Trophoblast cell (in vitro differentiated cells and primary cell): ENCODE data around the gene CCK.
A peak's percentile ranks its signal among the peaks of the same experiment; 100 is the strongest.

Experiments used
- DNase-seq, 2 donors: peaks; one replicate each; pipeline ENCODE4 v3.0.0-alpha.2; 2016
- H2AFZ ChIP-seq: 2 replicates; pipeline ENCODE4 v1.6.1; 2013; ENCODE audit warnings: low read length, moderate library complexity, mild to moderate bottlenecking; ENCODE audit not compliant: insufficient read depth, poor library complexity
- H2AK5ac ChIP-seq: 2 replicates; pipeline ENCODE4 v1.6.1; 2013; ENCODE audit warnings: mild to moderate bottlenecking, low read length
- H2BK120ac ChIP-seq: 2 replicates; pipeline ENCODE4 v1.6.1; 2013; ENCODE audit warnings: low read length, mild to moderate bottlenecking, moderate library complexity; ENCODE audit not compliant: insufficient read depth, poor library complexity
- H2BK12ac ChIP-seq: 2 replicates; pipeline ENCODE4 v1.6.1; 2013; ENCODE audit warnings: mild to moderate bottlenecking, low read length, moderate library complexity
- H2BK5ac ChIP-seq: 2 replicates; pipeline ENCODE4 v1.6.1; 2013; ENCODE audit warnings: low read length, low read depth, moderate library complexity, mild to moderate bottlenecking; ENCODE audit not compliant: poor library complexity
- H3K14ac ChIP-seq: 2 replicates; pipeline ENCODE4 v1.6.1; 2013; ENCODE audit warnings: mild to moderate bottlenecking, low read length
- H3K18ac ChIP-seq: 2 replicates; pipeline ENCODE4 v1.6.1; 2013; ENCODE audit warnings: mild to moderate bottlenecking, low read length
- H3K23ac ChIP-seq: 2 replicates; pipeline ENCODE4 v1.6.1; 2013; ENCODE audit warnings: low read length
- H3K27ac ChIP-seq: 2 replicates; pipeline ENCODE4 v1.5.1; 2013; ENCODE audit warnings: low read depth, mild to moderate bottlenecking, inconsistent platforms, low read length, moderate library complexity
- H3K27me3 ChIP-seq: 2 replicates; pipeline ENCODE4 v1.6.1; 2013; ENCODE audit warnings: inconsistent platforms, mild to moderate bottlenecking, low read length, moderate library complexity; ENCODE audit not compliant: insufficient read depth
- H3K36me3 ChIP-seq, 2 experiments: 1 replicate in 1 of 2; 2 replicates in 1 of 2; pipeline ENCODE4 v1.6.1; 2013; ENCODE audit warnings: low read length in 2 of 2, mild to moderate bottlenecking in 2 of 2, moderate library complexity in 1 of 2; ENCODE audit not compliant: insufficient read depth in 2 of 2, control insufficient read depth in 1 of 2
- H3K4ac ChIP-seq: 2 replicates; pipeline ENCODE4 v1.6.1; 2013; ENCODE audit warnings: low read depth, mild to moderate bottlenecking, low read length, moderate library complexity
- H3K4me1 ChIP-seq, 2 experiments: 1 replicate in 1 of 2; 2 replicates in 1 of 2; pipeline ENCODE4 v1.6.1; 2013; ENCODE audit warnings: low read length in 2 of 2, mild to moderate bottlenecking in 2 of 2, moderate library complexity in 1 of 2; ENCODE audit not compliant: insufficient read depth in 2 of 2, control insufficient read depth in 1 of 2
- H3K4me2 ChIP-seq: 2 replicates; pipeline ENCODE4 v1.6.1; 2013; ENCODE audit warnings: inconsistent platforms, mild to moderate bottlenecking, low read length, moderate library complexity
- H3K4me3 ChIP-seq: 2 replicates; pipeline ENCODE4 v1.5.1; 2013; ENCODE audit warnings: mild to moderate bottlenecking, low read depth, low read length, inconsistent platforms
- H3K79me1 ChIP-seq: one replicate; pipeline ENCODE4 v1.6.1; 2013; ENCODE audit warnings: low read length
- H3K79me2 ChIP-seq: 2 replicates; pipeline ENCODE4 v1.6.1; 2013; ENCODE audit warnings: low read length, mild to moderate bottlenecking; ENCODE audit not compliant: control insufficient read depth, insufficient read depth, poor library complexity
- H3K9ac ChIP-seq: 2 replicates; pipeline ENCODE4 v1.6.1; 2013; ENCODE audit warnings: mild to moderate bottlenecking, low read length
- H3K9me3 ChIP-seq: 2 replicates; pipeline ENCODE4 v1.6.1; 2013; ENCODE audit warnings: low read depth, mild to moderate bottlenecking, control low read depth, inconsistent platforms, low read length; ENCODE audit not compliant: insufficient read depth
- H4K12ac ChIP-seq: 2 replicates; pipeline ENCODE4 v1.6.1; 2013; ENCODE audit warnings: low read depth, mild to moderate bottlenecking, low read length, moderate library complexity
- H4K8ac ChIP-seq: 2 replicates; pipeline ENCODE4 v1.6.1; 2013; ENCODE audit warnings: low read depth, mild to moderate bottlenecking, low read length, moderate library complexity
- H4K91ac ChIP-seq: one replicate; pipeline ENCODE4 v1.6.1; 2013; ENCODE audit warnings: low read depth, mild to moderate bottlenecking, low read length, moderate library complexity
- WGBS: extraction: QIAGEN DNeasy Blood & Tissue Kit; methylation state at CpG from one replicate; pipeline ENCODE4 v1.1.7; 2013; ENCODE audit warnings: missing lambda C conversion rate; ENCODE audit not compliant: insufficient read length, insufficient coverage; ENCODE audit errors: extremely low coverage; 5-methylcytosine and 5-hydroxymethylcytosine counted together

The CCK gene

GRCh38 chr3:42236611-42237010 lies 29.4 kb downstream of the CCK start:
- H3K79me2 ChIP-seq = no peaks in the 10 kb centered on the region
- no peak overlapping the region for H2BK120ac ChIP-seq
- no peak overlapping the region for H4K91ac ChIP-seq
- H2BK12ac ChIP-seq = no peak overlapping the region
- no peak overlapping the region for H3K9ac ChIP-seq
- no peak overlapping the region for H2BK5ac ChIP-seq
- no peak overlapping the region for H2AFZ ChIP-seq
- H3K36me3 ChIP-seq = no peaks in the 10 kb centered on the region
- no peak overlapping the region for H3K23ac ChIP-seq
- H3K79me1 ChIP-seq = no peaks in the 10 kb centered on the region
- H3K4me3 ChIP-seq = no peak overlapping the region
- H3K4me1 ChIP-seq = no peaks in the 10 kb centered on the region
- H3K4ac ChIP-seq = no peak overlapping the region
- WGBS = no CpG with 5 or more reads among the region's 2 CpGs
- H4K8ac ChIP-seq = no peak overlapping the region
- H3K27me3 ChIP-seq = no peaks in the 10 kb centered on the region
- peaks cover 2% of the 10 kb centered on the region for H3K9me3 ChIP-seq
- H3K18ac ChIP-seq = no peak overlapping the region
- H3K27ac ChIP-seq = no peak overlapping the region
- no peak overlapping the region for H3K4me2 ChIP-seq
- DNase-seq = no peak
- H3K14ac ChIP-seq = no peak overlapping the region
- H4K12ac ChIP-seq = no peak overlapping the region
- no peak overlapping the region for H2AK5ac ChIP-seq

DNA sequence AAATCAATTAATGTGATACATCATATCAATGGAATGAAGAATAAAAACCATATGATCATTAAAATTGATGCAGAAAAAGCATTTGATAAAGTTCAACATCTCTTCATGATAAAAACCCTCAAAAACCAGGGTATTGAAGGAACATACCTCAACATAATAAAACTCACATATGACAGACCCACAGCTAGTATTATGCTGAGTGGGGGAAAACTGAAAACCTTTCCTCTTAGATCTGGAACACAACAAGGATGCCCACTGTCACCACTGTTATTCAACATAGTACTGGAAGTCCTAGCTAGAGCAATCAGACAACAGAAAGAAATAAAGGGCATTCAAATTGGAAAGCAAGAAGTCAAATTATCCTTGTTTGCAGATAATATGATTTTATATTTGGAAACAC lies 30.5 kb downstream of the CCK start:
- H2BK120ac ChIP-seq = no peak overlapping the region
- H3K4me3 ChIP-seq = no peak overlapping the region
- H4K8ac ChIP-seq = no peak overlapping the region
- H3K36me3 ChIP-seq = no peaks in the 10 kb centered on the region
- no peak overlapping the region for H3K4me2 ChIP-seq
- no peaks in the 10 kb centered on the region for H3K79me2 ChIP-seq
- no peak overlapping the region for H4K91ac ChIP-seq
- H2AK5ac ChIP-seq = no peak overlapping the region
- H3K14ac ChIP-seq = no peak overlapping the region
- no peak overlapping the region for H2BK5ac ChIP-seq
- no peaks in the 10 kb centered on the region for H3K4me1 ChIP-seq
- H2AFZ ChIP-seq = no peak overlapping the region
- no peak overlapping the region for H3K18ac ChIP-seq
- H3K9ac ChIP-seq = no peak overlapping the region
- H4K12ac ChIP-seq = no peak overlapping the region
- no peak overlapping the region for H3K27ac ChIP-seq
- no peak for DNase-seq
- H3K79me1 ChIP-seq = no peaks in the 10 kb centered on the region
- H3K4ac ChIP-seq = no peak overlapping the region
- H3K23ac ChIP-seq = no peak overlapping the region
- H2BK12ac ChIP-seq = no peak overlapping the region
- H3K9me3 ChIP-seq = peaks cover 2% of the 10 kb centered on the region
- H3K27me3 ChIP-seq = no peaks in the 10 kb centered on the region

GRCh38 chr3:42230860-42231259 lies 35.1 kb downstream of the CCK start:
- H3K9ac ChIP-seq = no peak overlapping the region
- H3K23ac ChIP-seq = no peak overlapping the region
- peaks cover 0 to 3% of the 10 kb centered on the region in 2 experiments for H3K36me3 ChIP-seq
- no CpG with 5 or more reads among the region's 5 CpGs for WGBS
- H4K91ac ChIP-seq = no peak overlapping the region
- H4K8ac ChIP-seq = no peak overlapping the region
- no peak overlapping the region for H3K4me2 ChIP-seq
- no peak overlapping the region for H2AFZ ChIP-seq
- H3K14ac ChIP-seq = no peak overlapping the region
- no peak overlapping the region for H3K27ac ChIP-seq
- no peaks in the 10 kb centered on the region for H3K79me2 ChIP-seq
- H3K4ac ChIP-seq = no peak overlapping the region
- no peaks in the 10 kb centered on the region for H3K9me3 ChIP-seq
- H3K18ac ChIP-seq = no peak overlapping the region
- H4K12ac ChIP-seq = no peak overlapping the region
- DNase-seq = no peak
- no peaks in the 10 kb centered on the region for H3K79me1 ChIP-seq
- no peak overlapping the region for H2BK12ac ChIP-seq
- H2BK120ac ChIP-seq = no peak overlapping the region
- no peaks in the 10 kb centered on the region for H3K4me1 ChIP-seq
- no peak overlapping the region for H2AK5ac ChIP-seq
- no peak overlapping the region for H3K4me3 ChIP-seq
- H2BK5ac ChIP-seq = no peak overlapping the region
- H3K27me3 ChIP-seq = no peaks in the 10 kb centered on the region

DNA sequence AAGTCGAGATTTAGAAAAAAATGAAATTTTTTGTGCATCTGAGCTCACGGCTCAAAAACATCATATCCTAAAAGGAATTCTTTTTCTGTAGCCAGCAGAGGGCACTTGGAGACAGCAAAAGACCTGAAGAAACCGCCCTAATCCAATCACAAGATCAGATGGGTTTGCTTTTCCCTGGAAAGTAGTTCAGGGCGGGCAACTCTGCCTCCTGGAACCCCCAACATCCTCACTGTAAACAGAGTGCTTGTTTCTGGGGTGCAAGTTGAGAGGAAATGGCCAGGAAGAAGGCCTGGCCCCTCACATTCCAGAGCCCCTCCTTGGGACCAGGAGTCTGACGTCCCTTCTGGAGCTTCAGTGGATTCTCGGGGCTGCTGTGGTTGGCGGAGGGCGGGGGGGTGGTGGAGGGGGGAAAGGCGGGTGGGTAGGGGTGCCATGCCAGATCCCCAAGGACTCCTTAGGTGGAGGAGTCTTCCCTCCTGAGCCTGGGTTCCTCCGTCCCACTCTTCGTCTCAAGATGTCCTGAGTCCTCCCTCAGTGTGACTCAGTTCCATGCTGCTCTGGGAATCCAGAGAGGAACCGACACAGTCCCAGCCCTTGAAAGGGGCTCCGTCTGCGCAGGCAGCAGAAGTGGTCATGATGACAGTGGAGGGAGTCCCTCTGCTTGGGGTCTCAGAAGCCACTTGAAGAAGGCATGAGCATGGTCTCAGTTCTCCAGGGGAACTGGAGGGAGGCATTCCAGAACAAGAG lies 35.9 kb downstream of the CCK start:
- H4K8ac ChIP-seq = no peak overlapping the region
- H2BK5ac ChIP-seq = no peak overlapping the region
- no peaks in the 10 kb centered on the region for H3K79me2 ChIP-seq
- no peak overlapping the region for H3K4ac ChIP-seq
- H3K4me2 ChIP-seq = no peak overlapping the region
- no peaks in the 10 kb centered on the region for H3K27me3 ChIP-seq
- H2AFZ ChIP-seq = no peak overlapping the region
- H3K14ac ChIP-seq = no peak overlapping the region
- peaks cover 1 to 3% of the 10 kb centered on the region in 2 experiments for H3K36me3 ChIP-seq
- H4K12ac ChIP-seq = no peak overlapping the region
- H3K9me3 ChIP-seq = no peaks in the 10 kb centered on the region
- H3K27ac ChIP-seq = no peak overlapping the region
- no peak overlapping the region for H3K4me3 ChIP-seq
- H3K18ac ChIP-seq = no peak overlapping the region
- no peak overlapping the region for H2AK5ac ChIP-seq
- no peaks in the 10 kb centered on the region for H3K4me1 ChIP-seq
- H3K9ac ChIP-seq = no peak overlapping the region
- H2BK120ac ChIP-seq = no peak overlapping the region
- H3K23ac ChIP-seq = no peak overlapping the region
- DNase-seq = peak in 1 of 2 donors; percentile 64
- H3K79me1 ChIP-seq = no peaks in the 10 kb centered on the region
- H2BK12ac ChIP-seq = no peak overlapping the region
- WGBS = no CpG with 5 or more reads among the region's 14 CpGs
- no peak overlapping the region for H4K91ac ChIP-seq
